HG02623 (cell line): Measurements from ENCODE around the gene MSGN1.

Experiments
- ATAC-seq: cut with Tn5 transposase; IDR thresholded peaks from one replicate; pipeline ENCODE4 v1.9.1; 2021; ENCODE audit warnings: moderate library complexity; ENCODE audit not compliant: unreplicated experiment

MSGN1 gene, protein sequence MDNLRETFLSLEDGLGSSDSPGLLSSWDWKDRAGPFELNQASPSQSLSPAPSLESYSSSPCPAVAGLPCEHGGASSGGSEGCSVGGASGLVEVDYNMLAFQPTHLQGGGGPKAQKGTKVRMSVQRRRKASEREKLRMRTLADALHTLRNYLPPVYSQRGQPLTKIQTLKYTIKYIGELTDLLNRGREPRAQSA

GRCh38 chr2:17816396-17817245 lies at the start of gene MSGN1:
MSGN1 (plus strand) TSS chr2:17816460; CDS start chr2:17816519, 59 bp downstream.
- ATAC-seq, result no peak

- ATAC-seq, result no peak
These were observed 47.4 kb upstream of the MSGN1 start for GRCh38 chr2:17768894-17769293.

DNA sequence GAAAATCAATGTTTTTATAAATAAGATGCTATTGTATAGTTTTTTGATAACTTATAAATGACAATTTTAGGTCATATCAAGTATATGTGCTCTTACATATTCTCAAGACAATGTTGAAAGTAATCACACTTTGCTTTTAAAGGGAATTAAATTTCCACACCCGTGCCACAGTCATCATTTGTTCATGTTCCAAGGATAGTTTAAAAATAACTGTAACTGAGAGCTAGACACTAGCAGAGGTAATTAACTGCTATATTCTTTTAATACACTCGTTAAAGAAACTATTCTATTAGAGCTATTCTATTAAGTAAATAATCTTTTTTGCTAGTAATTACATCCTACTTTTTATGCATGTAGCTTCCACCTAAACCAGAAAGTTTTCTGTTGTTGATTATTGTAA lies 44.3 kb upstream of the MSGN1 start:
- no peak for ATAC-seq

DNA sequence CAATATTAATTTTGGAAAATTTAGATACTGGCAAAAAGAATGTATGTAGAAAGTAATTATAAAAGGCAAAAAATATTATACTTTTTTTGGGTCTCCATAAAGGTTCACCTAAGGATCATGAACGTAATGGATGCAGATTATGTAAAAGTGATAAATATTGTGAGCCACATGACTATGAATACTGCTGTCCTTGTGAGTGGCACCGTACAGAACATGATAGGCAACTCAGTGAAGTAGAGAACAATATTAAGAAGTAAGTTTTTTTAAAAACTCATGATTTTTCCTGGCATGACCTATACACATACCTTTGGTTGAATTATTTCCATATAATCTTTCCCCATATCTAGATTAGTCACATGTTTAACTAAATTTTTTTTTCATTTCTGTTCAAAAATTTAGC lies 43.7 kb upstream of the MSGN1 start:
- ATAC-seq, result no peak

DNA sequence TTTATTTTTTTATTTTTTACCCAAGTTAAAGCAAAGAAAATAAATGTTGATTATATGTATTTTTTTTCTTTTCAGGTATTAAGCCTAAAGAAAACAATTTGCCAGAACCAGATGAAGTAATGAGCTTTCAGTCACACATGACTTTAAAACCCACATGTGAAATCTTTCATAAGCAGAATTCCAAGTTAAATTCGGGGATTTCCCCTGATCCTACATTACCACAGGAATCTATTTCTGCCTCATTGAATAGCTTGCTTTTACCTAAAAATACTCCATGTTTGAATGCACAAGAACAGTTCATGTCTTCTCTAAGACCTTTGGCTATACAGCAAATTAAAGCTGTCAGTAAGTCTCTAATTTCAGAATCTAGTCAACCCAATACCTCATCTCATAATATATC lies 35.7 kb upstream of the MSGN1 start:
- no peak for ATAC-seq

DNA sequence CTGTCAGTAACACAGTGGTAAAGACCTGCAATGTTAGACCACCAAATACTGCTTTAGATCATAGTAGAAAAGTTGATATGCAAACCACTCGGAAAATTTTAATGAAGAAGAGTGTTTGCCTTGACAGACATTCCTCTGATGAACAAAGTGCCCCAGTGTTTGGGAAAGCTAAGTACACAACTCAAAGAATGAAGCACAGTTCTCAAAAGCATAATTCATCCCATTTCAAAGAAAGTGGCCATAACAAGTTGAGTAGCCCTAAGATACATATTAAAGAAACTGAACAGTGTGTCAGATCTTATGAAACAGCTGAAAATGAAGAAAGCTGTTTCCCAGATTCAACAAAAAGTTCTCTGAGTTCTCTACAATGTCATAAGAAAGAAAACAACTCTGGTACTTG lies 34.8 kb upstream of the MSGN1 start:
- ATAC-seq, result no peak

- ATAC-seq, result no peak
These were observed 29.5 kb upstream of the MSGN1 start for GRCh38 chr2:17786727-17787126.

DNA sequence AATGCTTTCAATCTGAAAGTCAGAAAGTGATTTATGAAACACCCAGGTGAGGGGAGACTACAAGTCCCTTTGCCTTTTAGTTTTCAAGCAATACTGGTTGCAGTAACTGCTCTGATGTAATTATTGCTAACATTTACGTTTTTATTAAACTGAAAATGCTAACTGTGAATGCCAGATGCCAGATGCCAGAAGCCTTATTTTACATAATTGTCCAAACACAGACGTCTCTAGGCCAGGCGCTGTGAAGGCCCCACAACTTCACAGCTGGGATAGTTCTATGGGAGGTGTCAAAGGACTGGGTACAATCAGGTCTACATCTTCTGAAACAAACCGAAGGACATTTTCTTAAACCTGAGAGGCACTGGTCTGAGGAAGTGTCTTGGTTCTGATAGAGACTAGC lies 27.5 kb upstream of the MSGN1 start:
- ATAC-seq, result no peak

GRCh38 chr2:17790536-17790935 lies 25.7 kb upstream of the MSGN1 start:
- no peak for ATAC-seq

DNA sequence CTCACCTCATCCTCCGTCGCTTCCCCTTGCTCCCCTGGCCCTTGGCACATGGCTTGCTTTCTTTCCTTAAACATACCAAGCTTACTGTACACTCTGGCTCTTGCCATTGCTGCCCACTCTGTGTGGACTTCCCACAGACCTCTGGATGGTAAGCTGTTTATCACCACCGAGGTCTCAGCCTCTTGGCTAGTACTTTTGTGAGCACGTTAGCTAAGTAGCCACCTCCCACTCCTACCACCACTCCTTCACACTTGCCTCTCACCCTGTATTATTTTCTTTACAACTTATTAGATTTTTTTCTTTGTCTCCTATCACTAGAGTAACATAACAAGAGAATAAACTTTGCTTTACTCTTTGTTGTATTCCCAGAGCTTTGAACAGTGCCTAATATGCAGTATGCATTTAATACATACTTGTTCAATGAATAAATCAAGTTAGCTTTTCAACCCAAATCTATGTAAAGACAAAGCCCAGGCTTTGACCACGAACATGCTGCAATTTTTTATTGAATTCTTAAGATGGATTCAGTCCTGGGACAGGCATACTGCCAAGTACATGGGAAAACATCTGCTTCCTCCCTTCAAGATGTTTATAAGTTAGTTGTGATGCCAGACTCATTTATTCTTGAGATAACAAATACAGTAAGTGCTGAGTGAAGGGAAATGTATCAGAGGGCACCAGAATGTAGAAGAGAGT lies 25.0 kb upstream of the MSGN1 start:
- ATAC-seq, result no peak

DNA sequence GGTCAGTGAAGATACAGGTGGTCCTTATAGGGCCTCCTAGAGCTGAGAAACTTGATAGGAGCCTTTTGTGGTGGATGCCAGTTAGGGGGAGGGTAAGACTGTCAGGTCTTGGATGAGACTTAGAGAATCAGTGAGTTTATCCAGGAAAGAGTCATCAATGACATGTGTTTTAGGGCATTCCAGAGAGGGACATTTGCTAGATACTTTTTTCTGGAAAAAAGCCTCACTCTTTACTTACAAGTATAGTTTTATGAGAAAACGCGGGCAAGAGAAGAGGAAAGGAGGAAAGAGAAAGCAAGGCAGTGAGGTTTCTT lies 24.5 kb upstream of the MSGN1 start:
- no peak for ATAC-seq

DNA sequence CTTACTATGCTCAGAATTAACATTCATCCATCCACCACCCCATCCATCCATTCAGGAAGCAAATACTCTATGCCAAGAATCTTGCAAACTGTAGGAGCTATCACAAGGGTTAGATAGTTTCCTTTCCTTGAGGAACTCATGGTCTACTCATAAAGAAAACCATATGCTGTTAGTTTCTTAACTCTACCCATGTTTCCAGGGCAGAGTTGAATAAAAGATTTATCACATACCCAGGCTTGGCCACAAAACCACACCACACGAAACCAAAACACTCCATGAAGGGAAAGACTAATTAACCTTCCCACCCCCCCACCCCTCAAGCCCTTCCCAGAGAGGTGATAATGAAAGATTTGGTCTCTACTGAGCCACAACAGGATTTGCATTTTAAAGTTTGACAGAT lies 23.7 kb upstream of the MSGN1 start:
- ATAC-seq, result peak; percentile 42

GRCh38 chr2:17793296-17793695 lies 23.0 kb upstream of the MSGN1 start:
- ATAC-seq, result no peak

DNA sequence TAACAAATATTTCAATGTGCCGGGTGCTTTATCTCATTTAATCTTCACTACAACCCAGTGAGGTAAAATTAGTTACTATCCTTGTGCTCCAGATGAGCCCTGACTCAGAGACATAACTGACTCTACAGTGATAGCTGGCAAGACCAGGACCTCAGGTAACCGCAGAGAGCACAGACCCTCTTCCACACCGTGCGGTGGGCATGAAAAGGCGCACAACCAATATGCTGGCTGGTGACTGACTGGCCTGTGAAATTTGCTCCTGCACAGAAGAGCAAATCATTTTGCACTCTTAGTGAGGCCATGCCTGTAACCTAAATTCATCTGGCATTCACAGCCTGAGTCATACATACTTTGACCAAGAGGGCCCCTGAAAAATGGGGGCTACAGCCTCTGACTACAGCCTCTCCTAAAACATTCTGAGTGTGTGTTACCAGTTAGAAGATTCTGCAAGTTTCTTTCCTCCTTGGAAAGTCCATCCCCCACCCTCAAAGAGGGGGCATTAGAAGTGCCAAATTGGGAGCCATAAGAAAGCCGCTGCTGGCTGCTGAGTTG lies 22.4 kb upstream of the MSGN1 start:
- ATAC-seq, result no peak

GRCh38 chr2:17795309-17795708 lies 21.0 kb upstream of the MSGN1 start:
- no peak for ATAC-seq

- ATAC-seq, result no peak
These were observed 17.9 kb upstream of the MSGN1 start for GRCh38 chr2:17798338-17798737.

- no peak for ATAC-seq
These were observed 16.7 kb upstream of the MSGN1 start for GRCh38 chr2:17799301-17800120.

- no peak for ATAC-seq
These were observed 16.0 kb upstream of the MSGN1 start for GRCh38 chr2:17800219-17800618.

- ATAC-seq, result no peak
These were observed 15.4 kb upstream of the MSGN1 start for GRCh38 chr2:17800693-17801458.

GRCh38 chr2:17803497-17803896 lies 12.8 kb upstream of the MSGN1 start:
- no peak for ATAC-seq
